Glutamatergic neuron (in vitro differentiated cells): Measurements from ENCODE around the gene TUBGCP2. TPM values are rescaled to one million over a fixed set of nuclear protein-coding genes. Genes with fewer than 3 reads are reported as not detected.
A peak's percentile ranks its signal among the peaks of the same experiment; 100 is the strongest.

Experiments
- DNase-seq: peaks from one replicate; pipeline ENCODE4 v3.0.0; 2022
- H3K27ac Mint-ChIP-seq: one replicate; pipeline ENCODE4 v1.8.0; 2020; ENCODE audit warnings: mild to moderate bottlenecking, mixed read lengths, inconsistent platforms; ENCODE audit not compliant: unreplicated experiment
- H3K27me3 Mint-ChIP-seq: one replicate; pipeline ENCODE4 v1.8.0; 2020; ENCODE audit warnings: mild to moderate bottlenecking, moderate library complexity, mixed read lengths, inconsistent platforms; ENCODE audit not compliant: unreplicated experiment
- H3K36me3 Mint-ChIP-seq: one replicate; pipeline ENCODE4 v1.8.0; 2020; ENCODE audit warnings: mild to moderate bottlenecking, mixed read lengths, inconsistent platforms; ENCODE audit not compliant: unreplicated experiment
- H3K4me1 Mint-ChIP-seq: one replicate; pipeline ENCODE4 v1.8.0; 2020; ENCODE audit warnings: mild to moderate bottlenecking, low read depth, mixed read lengths, inconsistent platforms; ENCODE audit not compliant: unreplicated experiment
- H3K4me3 Mint-ChIP-seq: one replicate; pipeline ENCODE4 v1.8.0; 2020; ENCODE audit warnings: mild to moderate bottlenecking, mixed read lengths, inconsistent platforms; ENCODE audit not compliant: unreplicated experiment
- H3K9me3 Mint-ChIP-seq: one replicate; pipeline ENCODE4 v1.8.0; 2020; ENCODE audit warnings: mild to moderate bottlenecking, moderate library complexity, mixed read lengths, inconsistent platforms; ENCODE audit not compliant: unreplicated experiment
- total RNA-seq: library from RNA; stranded (reverse); fragmentation: NEBNext Ultra II Directional; extraction: Animal tissue kit (Norgen Biotek cat#: 25700); gene quantifications from one replicate; pipeline ENCODE4 v1.2.1, GENCODE V29; 2021; ENCODE audit not compliant: unreplicated experiment
- TF ChIP-seq, protein P1 (sequence below): fragments of 200-600 bp; sonication (generic); IDR thresholded peaks from one replicate; pipeline ENCODE4 v1.5.0; 2021; ENCODE audit not compliant: partially characterized antibody, unreplicated experiment

The TUBGCP2 gene
- total RNA-seq, 1 donor from 2014 or later: 61.4 TPM

DNA sequence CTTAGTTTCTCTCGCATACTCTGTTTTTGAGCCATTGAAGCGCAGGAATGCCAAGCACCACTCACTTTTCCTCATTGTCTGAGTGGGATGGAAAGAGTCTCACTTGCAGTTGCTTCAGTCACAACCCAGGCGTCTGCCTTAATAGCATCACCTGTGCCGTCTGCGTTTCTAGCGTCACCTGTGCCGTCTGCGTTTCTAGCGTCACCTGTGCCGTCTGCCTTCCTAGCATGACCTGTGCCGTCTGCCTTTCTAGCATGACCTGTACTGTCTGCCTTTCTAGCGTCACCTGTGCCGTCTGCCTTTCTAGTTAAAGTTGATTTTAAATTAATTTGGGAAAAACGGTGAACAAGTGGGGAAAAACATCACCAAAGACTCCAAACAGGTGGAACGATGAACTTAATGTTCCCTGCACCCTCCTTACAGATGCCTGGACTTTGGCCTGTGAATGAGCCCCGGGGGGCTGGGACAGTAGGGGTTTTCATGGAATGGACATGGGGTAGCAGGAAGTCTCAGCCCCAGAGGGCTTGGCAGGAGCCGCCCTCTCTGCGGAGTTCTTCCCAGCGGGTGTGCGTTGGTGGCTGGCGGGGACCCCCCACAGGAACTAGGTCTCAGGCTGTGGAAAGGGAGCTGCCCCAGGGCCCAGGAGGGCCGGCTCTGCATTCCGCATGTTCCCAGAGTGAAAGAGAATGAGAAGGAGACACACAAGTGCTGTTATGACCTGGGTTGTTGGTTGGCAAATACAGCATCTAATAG lies 3.5 kb upstream of the TUBGCP2 start:
- Mint-ChIP-seq H3K27me3 (peaks cover 12% of the 10 kb centered on the region), H3K9me3 (peaks cover 19% of the 10 kb centered on the region), H3K36me3 (no peaks in the 10 kb centered on the region), H3K27ac (peak overlapping the region; percentile 12), H3K4me1 (peaks cover 20% of the 10 kb centered on the region), H3K4me3 (peak overlapping the region; percentile 57)
- DNase-seq: no peak
- TF ChIP-seq, protein P1, sequence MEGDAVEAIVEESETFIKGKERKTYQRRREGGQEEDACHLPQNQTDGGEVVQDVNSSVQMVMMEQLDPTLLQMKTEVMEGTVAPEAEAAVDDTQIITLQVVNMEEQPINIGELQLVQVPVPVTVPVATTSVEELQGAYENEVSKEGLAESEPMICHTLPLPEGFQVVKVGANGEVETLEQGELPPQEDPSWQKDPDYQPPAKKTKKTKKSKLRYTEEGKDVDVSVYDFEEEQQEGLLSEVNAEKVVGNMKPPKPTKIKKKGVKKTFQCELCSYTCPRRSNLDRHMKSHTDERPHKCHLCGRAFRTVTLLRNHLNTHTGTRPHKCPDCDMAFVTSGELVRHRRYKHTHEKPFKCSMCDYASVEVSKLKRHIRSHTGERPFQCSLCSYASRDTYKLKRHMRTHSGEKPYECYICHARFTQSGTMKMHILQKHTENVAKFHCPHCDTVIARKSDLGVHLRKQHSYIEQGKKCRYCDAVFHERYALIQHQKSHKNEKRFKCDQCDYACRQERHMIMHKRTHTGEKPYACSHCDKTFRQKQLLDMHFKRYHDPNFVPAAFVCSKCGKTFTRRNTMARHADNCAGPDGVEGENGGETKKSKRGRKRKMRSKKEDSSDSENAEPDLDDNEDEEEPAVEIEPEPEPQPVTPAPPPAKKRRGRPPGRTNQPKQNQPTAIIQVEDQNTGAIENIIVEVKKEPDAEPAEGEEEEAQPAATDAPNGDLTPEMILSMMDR: no peak

DNA sequence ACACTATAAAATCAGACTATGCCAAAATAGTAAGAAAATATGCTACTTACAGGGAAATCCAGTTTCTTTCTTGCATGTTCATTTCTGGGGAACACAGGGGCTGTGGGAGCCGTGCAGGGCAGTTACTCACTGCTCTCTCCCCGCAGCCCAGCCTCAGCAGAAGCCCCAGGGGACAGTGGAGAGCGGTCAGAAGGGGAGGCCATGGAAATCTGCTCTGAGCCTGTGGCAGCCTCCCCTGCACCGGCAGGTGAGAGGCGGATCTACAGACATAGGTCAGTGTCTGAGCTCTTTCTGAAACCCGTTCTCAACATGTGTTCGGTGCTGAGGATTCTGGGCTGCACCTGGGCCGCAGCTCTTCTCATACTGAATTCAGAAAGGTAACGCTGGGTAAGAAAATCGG lies 2.9 kb upstream of the TUBGCP2 start:
- no peak overlapping the region for H3K27ac Mint-ChIP-seq
- peaks cover 18% of the 10 kb centered on the region for H3K9me3 Mint-ChIP-seq
- TF ChIP-seq, protein P1: no peak
- no peaks in the 10 kb centered on the region for H3K36me3 Mint-ChIP-seq
- peaks cover 12% of the 10 kb centered on the region for H3K27me3 Mint-ChIP-seq
- DNase-seq: peak; percentile 65
- peak overlapping the region; percentile 30 for H3K4me3 Mint-ChIP-seq
- H3K4me1 Mint-ChIP-seq: peaks cover 20% of the 10 kb centered on the region

DNA sequence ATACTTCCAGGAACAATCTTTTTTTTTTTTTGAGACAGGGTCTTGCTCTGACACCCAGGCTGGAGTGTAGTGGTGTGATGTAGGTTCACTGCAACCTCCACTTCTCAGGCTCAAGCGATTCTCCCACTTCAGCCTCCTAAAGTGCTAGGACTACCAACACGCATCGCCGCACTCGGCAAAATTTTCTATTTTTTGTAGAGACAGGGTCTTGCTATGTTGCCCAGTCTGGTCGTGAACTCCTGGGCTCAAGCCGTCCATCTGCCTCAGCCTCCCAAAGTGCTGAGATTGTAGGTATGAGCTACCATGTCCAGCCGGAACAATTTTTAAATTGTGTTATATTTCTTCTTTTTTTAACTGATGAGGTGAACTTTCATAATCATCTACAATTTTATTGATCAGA lies 2.1 kb upstream of the TUBGCP2 start:
- peaks cover 13% of the 10 kb centered on the region for H3K9me3 Mint-ChIP-seq
- TF ChIP-seq, protein P1: no peak
- H3K36me3 Mint-ChIP-seq: no peaks in the 10 kb centered on the region
- no peak for DNase-seq
- peaks cover 20% of the 10 kb centered on the region for H3K4me1 Mint-ChIP-seq
- peaks cover 12% of the 10 kb centered on the region for H3K27me3 Mint-ChIP-seq
- no peak overlapping the region for H3K27ac Mint-ChIP-seq
- H3K4me3 Mint-ChIP-seq: no peak overlapping the region

DNA sequence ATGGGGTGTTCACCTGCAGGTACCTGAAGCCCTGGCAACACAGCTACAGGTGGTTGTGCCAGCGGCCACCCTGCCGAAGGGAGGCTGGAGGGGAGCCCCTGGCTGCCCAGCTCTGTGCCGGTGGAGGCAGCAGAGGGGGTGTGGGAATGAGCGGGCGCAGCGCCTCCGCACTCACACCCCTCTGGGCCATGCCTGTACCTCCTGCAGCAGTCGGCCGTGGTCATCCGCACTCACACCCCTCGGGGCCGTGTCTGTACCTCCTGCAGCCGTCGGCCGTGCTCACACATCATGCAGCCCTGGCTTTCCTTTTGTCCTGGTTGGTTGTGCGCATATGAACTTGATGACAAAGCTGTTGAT lies 1.7 kb upstream of the TUBGCP2 start:
- TF ChIP-seq, protein P1: no peak
- peaks cover 12% of the 10 kb centered on the region for H3K27me3 Mint-ChIP-seq
- peaks cover 20% of the 10 kb centered on the region for H3K4me1 Mint-ChIP-seq
- peaks cover 13% of the 10 kb centered on the region for H3K9me3 Mint-ChIP-seq
- H3K4me3 Mint-ChIP-seq: no peak overlapping the region
- H3K27ac Mint-ChIP-seq: no peak overlapping the region
- no peaks in the 10 kb centered on the region for H3K36me3 Mint-ChIP-seq
- no peak for DNase-seq

DNA sequence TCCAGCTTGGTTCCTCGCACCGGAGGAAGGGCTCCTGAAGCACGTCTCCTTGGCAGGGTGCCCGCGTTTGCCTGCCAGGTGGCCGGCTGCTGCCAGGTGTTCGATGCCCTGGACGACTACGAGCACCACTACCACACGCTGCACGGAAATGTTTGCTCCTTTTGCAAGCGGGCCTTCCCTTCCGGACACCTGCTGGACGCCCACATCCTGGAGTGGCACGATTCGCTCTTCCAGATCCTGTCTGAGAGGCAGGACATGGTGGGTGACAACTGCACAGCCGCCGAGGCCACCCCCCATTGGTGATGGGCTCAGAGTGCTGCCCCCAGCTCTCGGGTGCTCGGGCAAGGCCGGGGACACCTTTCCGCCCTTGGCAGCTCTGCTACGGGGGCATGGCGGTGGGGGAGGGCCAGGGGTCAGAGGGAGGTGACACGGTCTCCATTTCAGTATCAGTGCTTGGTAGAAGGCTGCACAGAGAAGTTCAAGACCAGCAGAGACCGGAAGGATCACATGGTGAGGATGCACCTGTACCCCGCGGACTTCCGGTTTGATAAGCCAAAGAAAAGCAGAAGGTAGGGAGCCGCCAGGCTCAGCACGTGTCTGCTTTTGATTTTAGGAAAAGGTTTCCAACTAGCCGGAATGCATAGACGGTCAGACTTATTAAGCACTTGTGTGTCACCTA lies 1.2 kb upstream of the TUBGCP2 start:
- peaks cover 13% of the 10 kb centered on the region for H3K27me3 Mint-ChIP-seq

More for the DNA sequence above, 1.2 kb upstream of the TUBGCP2 start:
- peaks cover 20% of the 10 kb centered on the region for H3K4me1 Mint-ChIP-seq
- no peaks in the 10 kb centered on the region for H3K36me3 Mint-ChIP-seq
- H3K9me3 Mint-ChIP-seq: peaks cover 13% of the 10 kb centered on the region
- no peak for DNase-seq
- H3K4me3 Mint-ChIP-seq: peak overlapping the region; percentile 73
- TF ChIP-seq, protein P1: no peak
- H3K27ac Mint-ChIP-seq: peak overlapping the region; percentile 43
